Measurements from ENCODE around the gene AUTS2. TPM values are rescaled to one million over a fixed set of nuclear protein-coding genes. Genes with fewer than 3 reads are reported as not detected.

AUTS2 gene
- total and polyA plus RNA-seq, 10 of the 15 experiments (the other 5 are each of a cell fraction or from before 2014, with no cell fraction given) = 6.4 to 55.6 (median 21.6) TPM

GRCh38 chr7:70679661-70680060, 1081.4 kb downstream of the AUTS2 start (continued):
- TF ChIP-seq JUND (IDR thresholded peaks at IDR 0.05; ENCODE audit: low read depth, low read length) (no peak), SUPT20H (IDR thresholded peaks at IDR 0.05; ENCODE audit: borderline replicate concordance, control insufficient read depth, low read depth, low read length) (no peak), POLR2A (IDR thresholded peaks at IDR 0.05; ENCODE audit: low read depth, low read length) (no peak), NR2C1 (IDR thresholded peaks at IDR 0.05) (no peak), ZNF384 (IDR thresholded peaks at IDR 0.05; ENCODE audit: borderline replicate concordance, low read depth, low read length) (no peak), KAT2A (conservative IDR thresholded peaks at IDR 0.05; ENCODE audit: control insufficient read depth, low read depth, low read length) (no peak), ZBTB4 (CRISPR knock-in tag; IDR thresholded peaks at IDR 0.05) (no peak), POLR2AphosphoS5 (IDR thresholded peaks at IDR 0.05; ENCODE audit: low read length) (no peak), EGR1 (IDR thresholded peaks at IDR 0.05; ENCODE audit: borderline replicate concordance in 1 of 2, low read depth in 2 of 2, low read length in 2 of 2) (no peak), ATF7 (IDR thresholded peaks at IDR 0.05; ENCODE audit: low read depth) (0 out of 2 replicates have a peak, but pooled peaks have one; percentile 27), NFYB (IDR thresholded peaks at IDR 0.05; ENCODE audit: insufficient read depth, low read depth, low read length) (no peak), NFIC (IDR thresholded peaks at IDR 0.05; ENCODE audit: low read depth, low read length) (peak; percentile 50; the same call in 1 of the 2 replicates), SIX5 (IDR thresholded peaks at IDR 0.05; ENCODE audit: low read depth, low read length, severe bottlenecking) (no peak), CHD2 (IDR thresholded peaks at IDR 0.05; ENCODE audit: borderline replicate concordance, low read depth, low read length) (no peak), ZNF274 (IDR thresholded peaks at IDR 0.05; ENCODE audit: insufficient read depth, insufficient read length) (no peak), CBX3 (IDR thresholded peaks at IDR 0.05; ENCODE audit: borderline replicate concordance, low read depth) (no peak), NRF1 (conservative IDR thresholded peaks at IDR 0.05; ENCODE audit: low read depth, low read length) (no peak), NR2C2 (IDR thresholded peaks at IDR 0.05; ENCODE audit: borderline replicate concordance, control insufficient read depth, insufficient read length, low read depth) (no peak), ETV6 (conservative IDR thresholded peaks at IDR 0.05 in 1 of 2, IDR thresholded peaks at IDR 0.05 in 1 of 2; ENCODE audit: borderline replicate concordance in 1 of 2, low read depth in 1 of 2) (no peak), SPI1 (IDR thresholded peaks at IDR 0.05; ENCODE audit: borderline replicate concordance, insufficient read depth, low read depth, low read length) (no peak)
- TF ChIP-seq, protein P1, sequence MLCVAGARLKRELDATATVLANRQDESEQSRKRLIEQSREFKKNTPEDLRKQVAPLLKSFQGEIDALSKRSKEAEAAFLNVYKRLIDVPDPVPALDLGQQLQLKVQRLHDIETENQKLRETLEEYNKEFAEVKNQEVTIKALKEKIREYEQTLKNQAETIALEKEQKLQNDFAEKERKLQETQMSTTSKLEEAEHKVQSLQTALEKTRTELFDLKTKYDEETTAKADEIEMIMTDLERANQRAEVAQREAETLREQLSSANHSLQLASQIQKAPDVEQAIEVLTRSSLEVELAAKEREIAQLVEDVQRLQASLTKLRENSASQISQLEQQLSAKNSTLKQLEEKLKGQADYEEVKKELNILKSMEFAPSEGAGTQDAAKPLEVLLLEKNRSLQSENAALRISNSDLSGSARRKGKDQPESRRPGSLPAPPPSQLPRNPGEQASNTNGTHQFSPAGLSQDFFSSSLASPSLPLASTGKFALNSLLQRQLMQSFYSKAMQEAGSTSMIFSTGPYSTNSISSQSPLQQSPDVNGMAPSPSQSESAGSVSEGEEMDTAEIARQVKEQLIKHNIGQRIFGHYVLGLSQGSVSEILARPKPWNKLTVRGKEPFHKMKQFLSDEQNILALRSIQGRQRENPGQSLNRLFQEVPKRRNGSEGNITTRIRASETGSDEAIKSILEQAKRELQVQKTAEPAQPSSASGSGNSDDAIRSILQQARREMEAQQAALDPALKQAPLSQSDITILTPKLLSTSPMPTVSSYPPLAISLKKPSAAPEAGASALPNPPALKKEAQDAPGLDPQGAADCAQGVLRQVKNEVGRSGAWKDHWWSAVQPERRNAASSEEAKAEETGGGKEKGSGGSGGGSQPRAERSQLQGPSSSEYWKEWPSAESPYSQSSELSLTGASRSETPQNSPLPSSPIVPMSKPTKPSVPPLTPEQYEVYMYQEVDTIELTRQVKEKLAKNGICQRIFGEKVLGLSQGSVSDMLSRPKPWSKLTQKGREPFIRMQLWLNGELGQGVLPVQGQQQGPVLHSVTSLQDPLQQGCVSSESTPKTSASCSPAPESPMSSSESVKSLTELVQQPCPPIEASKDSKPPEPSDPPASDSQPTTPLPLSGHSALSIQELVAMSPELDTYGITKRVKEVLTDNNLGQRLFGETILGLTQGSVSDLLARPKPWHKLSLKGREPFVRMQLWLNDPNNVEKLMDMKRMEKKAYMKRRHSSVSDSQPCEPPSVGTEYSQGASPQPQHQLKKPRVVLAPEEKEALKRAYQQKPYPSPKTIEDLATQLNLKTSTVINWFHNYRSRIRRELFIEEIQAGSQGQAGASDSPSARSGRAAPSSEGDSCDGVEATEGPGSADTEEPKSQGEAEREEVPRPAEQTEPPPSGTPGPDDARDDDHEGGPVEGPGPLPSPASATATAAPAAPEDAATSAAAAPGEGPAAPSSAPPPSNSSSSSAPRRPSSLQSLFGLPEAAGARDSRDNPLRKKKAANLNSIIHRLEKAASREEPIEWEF (IDR thresholded peaks at IDR 0.05; ENCODE audit: insufficient replicate concordance, low read depth, low read length) = no peak

All from GM12878 (cell line).